ENCODE data around the gene IRX2. TPM values are rescaled to one million over a fixed set of nuclear protein-coding genes. Genes with fewer than 3 reads are reported as not detected.

The IRX2 gene
- total RNA-seq, 4 donors from 2014 or later: 2.4 TPM; not detected in 3

- intact Hi-C loops (cut with DNase I; ENCODE audit: low total_unique reads): no loop called here
- no peak for DNase-seq
- in situ Hi-C loops (cut with MboI; ENCODE audit: low sequenced_read_pairs in 4 of 4): no loop called here
- no peak overlapping the region for H3K4me3 ChIP-seq
- no peaks in the 10 kb centered on the region for H3K4me1 ChIP-seq
- no peaks in the 10 kb centered on the region for H3K9me3 ChIP-seq
- no peak for TF ChIP-seq POLR2A (IDR thresholded peaks at IDR 0.05)
- TF ChIP-seq CTCF (IDR thresholded peaks at IDR 0.05 in 4 of 5, conservative IDR thresholded peaks at IDR 0.05 in 1 of 5): no peak
- no peaks in the 10 kb centered on the region for H3K36me3 ChIP-seq
- no peak for ATAC-seq
- no peak overlapping the region for H3K27ac ChIP-seq
- H3K27me3 ChIP-seq: no peaks in the 10 kb centered on the region
These were observed 51.8 kb downstream of the IRX2 start for GRCh38 chr5:2699686-2700085.

GRCh38 chr5:2699231-2699630 is 52.2 kb downstream of the IRX2 start:
- in situ Hi-C loops (cut with MboI; ENCODE audit: low sequenced_read_pairs in 4 of 4) (no loop called here), intact Hi-C loops (cut with DNase I; ENCODE audit: low total_unique reads) (no loop called here)
- DNase-seq (no peak), ATAC-seq (no peak)
- Histone ChIP-seq H3K27ac (no peak overlapping the region), H3K4me3 (no peak overlapping the region), H3K9me3 (no peaks in the 10 kb centered on the region), H3K4me1 (no peaks in the 10 kb centered on the region), H3K36me3 (no peaks in the 10 kb centered on the region), H3K27me3 (no peaks in the 10 kb centered on the region)
- TF ChIP-seq CTCF (IDR thresholded peaks at IDR 0.05 in 4 of 5, conservative IDR thresholded peaks at IDR 0.05 in 1 of 5) (no peak), POLR2A (IDR thresholded peaks at IDR 0.05) (no peak)

- ATAC-seq (no peak), DNase-seq (no peak)
- Histone ChIP-seq H3K4me1 (no peaks in the 10 kb centered on the region), H3K4me3 (no peak overlapping the region), H3K36me3 (no peaks in the 10 kb centered on the region), H3K27ac (no peak overlapping the region), H3K27me3 (no peaks in the 10 kb centered on the region), H3K9me3 (no peaks in the 10 kb centered on the region)
- no peak for TF ChIP-seq CTCF (IDR thresholded peaks at IDR 0.05 in 4 of 5, conservative IDR thresholded peaks at IDR 0.05 in 1 of 5)
- no peak for TF ChIP-seq POLR2A (IDR thresholded peaks at IDR 0.05)
- intact Hi-C loops (cut with DNase I; ENCODE audit: low total_unique reads): no loop called here
- in situ Hi-C loops (cut with MboI; ENCODE audit: low sequenced_read_pairs in 4 of 4): no loop called here
These were observed 52.9 kb downstream of the IRX2 start for GRCh38 chr5:2698581-2698980.

GRCh38 chr5:2697446-2698200 is 53.9 kb downstream of the IRX2 start:
- intact Hi-C loops (cut with DNase I; ENCODE audit: low total_unique reads) (no loop called here), in situ Hi-C loops (cut with MboI; ENCODE audit: low sequenced_read_pairs in 4 of 4) (no loop called here)
- no peaks in the 10 kb centered on the region for H3K9me3 ChIP-seq
- TF ChIP-seq CTCF (IDR thresholded peaks at IDR 0.05 in 4 of 5, conservative IDR thresholded peaks at IDR 0.05 in 1 of 5) (no peak), POLR2A (IDR thresholded peaks at IDR 0.05) (no peak)
- no peaks in the 10 kb centered on the region for H3K27me3 ChIP-seq
- no peaks in the 10 kb centered on the region for H3K4me1 ChIP-seq
- no peak overlapping the region for H3K4me3 ChIP-seq
- DNase-seq (no peak), ATAC-seq (no peak)
- no peak overlapping the region for H3K27ac ChIP-seq
- H3K36me3 ChIP-seq: no peaks in the 10 kb centered on the region

GRCh38 chr5:2697041-2697440 is 54.4 kb downstream of the IRX2 start:
- no peak overlapping the region for H3K27ac ChIP-seq
- intact Hi-C loops (cut with DNase I; ENCODE audit: low total_unique reads) (no loop called here), in situ Hi-C loops (cut with MboI; ENCODE audit: low sequenced_read_pairs in 4 of 4) (no loop called here)
- H3K27me3 ChIP-seq: no peaks in the 10 kb centered on the region
- ATAC-seq: no peak
- H3K4me1 ChIP-seq: no peaks in the 10 kb centered on the region
- no peak for DNase-seq
- no peak overlapping the region for H3K4me3 ChIP-seq
- no peak for TF ChIP-seq POLR2A (IDR thresholded peaks at IDR 0.05)
- TF ChIP-seq CTCF (IDR thresholded peaks at IDR 0.05 in 4 of 5, conservative IDR thresholded peaks at IDR 0.05 in 1 of 5): no peak
- H3K36me3 ChIP-seq: no peaks in the 10 kb centered on the region
- no peaks in the 10 kb centered on the region for H3K9me3 ChIP-seq
